Heart left ventricle (tissue), 13 donors: ENCODE measurements around the gene CHN2.

Experiments
- CTCF ChIP-seq, 12 donors: fragments of 200-600 bp; sonication (generic) in 4 of 12; IDR thresholded peaks; one replicate each; pipeline versions ENCODE4 v1.5.0 to v1.8.0; 2018 to 2022; ENCODE audit warnings: antibody characterized with exemption in 12 of 12, mild to moderate bottlenecking in 5 of 12
- POLR2A ChIP-seq, 2 donors: fragments of 450-650 bp; IDR thresholded peaks; one replicate each; pipeline ENCODE4 v1.6.1; 2017; ENCODE audit warnings: antibody characterized with exemption in 2 of 2, mild to moderate bottlenecking in 2 of 2, moderate library complexity in 2 of 2
- donor health status: ischemic (EF 13 %, LVEDD 7.1; RV severe dilation, severe dysfunction).
- donor health status: DM: no; HTN: yes; CAD: no.
- donor health status: DM: no; HTN: no; CAD: no.
- donor health status: ischemic (EF 25% LVEDD 6.9; RV normal size, moderate dysfunction).
- donor health status: ischemic (EF 25% LVEDD 5.7; RV mildly dilated, moderate dysfunction).
- donor health status: ischemic (EF 35%, LVEDD 5.7; RV mildly dilated, moderate dysfunction).
- donor health status: nonischemic (EF 11% LVEDD 7.7; RV severe dilation, severe dysfunction).
- donor health status: DM: yes; HTN: yes; CAD: no.
- donor health status: PGD.
- donor health status: ischemic (EF 29% LVEDD 5.4; RV normal size, mild dysfunction).
- donor health status: nonischemic (EF 23%, LVEDD 6.1; RV moderate dilation, normal function).

- TF ChIP-seq POLR2A (IDR thresholded peaks at IDR 0.05) (no peak), CTCF (IDR thresholded peaks at IDR 0.05) (no peak)
Measured at GRCh38 chr7:29496355-29497020, 301.9 kb downstream of the CHN2 start.
